Hepatocyte (in vitro differentiated cells): ENCODE measurements around the gene UTS2R. TPM values are rescaled to one million over a fixed set of nuclear protein-coding genes. Genes with fewer than 3 reads are reported as not detected.

Experiments used
- DNase-seq: peaks from one replicate; pipeline ENCODE4 v3.0.0-alpha.2; 2016; ENCODE audit warnings: low spot score
- H2AFZ ChIP-seq: fragments of 200-600 bp; sonication (generic); 2 replicates; pipeline ENCODE4 v1.6.0; 2016; ENCODE audit warnings: antibody characterized with exemption, mild to moderate bottlenecking
- H3K27ac ChIP-seq: fragments of 200-600 bp; sonication (generic); 2 replicates; pipeline ENCODE4 v1.5.1; 2016; ENCODE audit warnings: mild to moderate bottlenecking
- H3K27me3 ChIP-seq: fragments of 200-600 bp; sonication (generic); 2 replicates; pipeline ENCODE4 v1.6.1; 2016
- H3K36me3 ChIP-seq: fragments of 200-600 bp; sonication (generic); replicated peaks from 2 replicates; pipeline ENCODE4 v1.5.1; 2016; ENCODE audit warnings: low read depth; ENCODE audit not compliant: insufficient read depth
- H3K4me1 ChIP-seq: fragments of 200-600 bp; sonication (generic); 2 replicates; pipeline ENCODE4 v1.5.1; 2016; ENCODE audit warnings: mild to moderate bottlenecking, moderate library complexity; ENCODE audit not compliant: insufficient read depth
- H3K4me2 ChIP-seq: fragments of 200-600 bp; sonication (generic); 2 replicates; pipeline ENCODE4 v1.6.0; 2016
- H3K4me3 ChIP-seq: fragments of 200-600 bp; sonication (generic); 2 replicates; pipeline ENCODE4 v1.5.1; 2016; ENCODE audit warnings: mild to moderate bottlenecking
- H3K79me2 ChIP-seq: fragments of 200-600 bp; sonication (generic); 2 replicates; pipeline ENCODE4 v1.6.0; 2017; ENCODE audit warnings: mild to moderate bottlenecking
- H3K9me2 ChIP-seq: fragments of 200-600 bp; sonication (generic); replicated peaks from 2 replicates; pipeline ENCODE4 v1.6.0; 2017; ENCODE audit warnings: mild to moderate bottlenecking; ENCODE audit not compliant: insufficient read depth
- H3K9me3 ChIP-seq: fragments of 200-600 bp; sonication (generic); 2 replicates; pipeline ENCODE4 v1.5.1; 2016; ENCODE audit warnings: low read depth, mild to moderate bottlenecking
- H4K20me1 ChIP-seq: fragments of 200-600 bp; sonication (generic); 2 replicates; pipeline ENCODE4 v1.6.0; 2016; ENCODE audit warnings: mild to moderate bottlenecking; ENCODE audit not compliant: insufficient read depth, poor library complexity, severe bottlenecking
- EZH2 ChIP-seq: fragments of 200-600 bp; sonication (generic); IDR thresholded peaks from 2 replicates; pipeline ENCODE4 v1.6.1; 2016; ENCODE audit warnings: antibody characterized with exemption, mild to moderate bottlenecking, borderline replicate concordance
- EZH2phosphoT487 ChIP-seq: fragments of 200-600 bp; sonication (generic); IDR thresholded peaks from one replicate; pipeline ENCODE4 v1.6.1; 2018; ENCODE audit warnings: antibody characterized with exemption, mild to moderate bottlenecking, low read depth, moderate library complexity; ENCODE audit not compliant: unreplicated experiment, severe bottlenecking
- WGBS: methylation state at CpG from one replicate; pipeline ENCODE4 v1.1.6; 2016; ENCODE audit warnings: low lambda C conversion rate; ENCODE audit errors: missing lambda C conversion rate; 5-methylcytosine and 5-hydroxymethylcytosine counted together
- polyA plus RNA-seq: library from polyadenylated mRNA; unstranded; fragments of >200 nt; fragmentation: Nextera tagmentation; extraction: Ambion mirVana; gene quantifications from 2 replicates; pipeline ENCODE4 v1.2.1, GENCODE V29; 2016
- total RNA-seq: library from RNA; depleted of rRNA; stranded (reverse); fragments of >200 nt; gene quantifications from 2 replicates; pipeline ENCODE4 v1.2.3, GENCODE V29; 2014
- TF ChIP-seq, protein P1 (sequence below): fragments of 200-600 bp; sonication (generic); IDR thresholded peaks from 2 replicates; pipeline ENCODE4 v1.5.1; 2016; ENCODE audit warnings: antibody characterized with exemption, mild to moderate bottlenecking; ENCODE audit not compliant: poor library complexity

The UTS2R gene
- total and polyA plus RNA-seq, 2 experiments from 2014 or later, result 0.10 TPM; not detected in 1

DNA sequence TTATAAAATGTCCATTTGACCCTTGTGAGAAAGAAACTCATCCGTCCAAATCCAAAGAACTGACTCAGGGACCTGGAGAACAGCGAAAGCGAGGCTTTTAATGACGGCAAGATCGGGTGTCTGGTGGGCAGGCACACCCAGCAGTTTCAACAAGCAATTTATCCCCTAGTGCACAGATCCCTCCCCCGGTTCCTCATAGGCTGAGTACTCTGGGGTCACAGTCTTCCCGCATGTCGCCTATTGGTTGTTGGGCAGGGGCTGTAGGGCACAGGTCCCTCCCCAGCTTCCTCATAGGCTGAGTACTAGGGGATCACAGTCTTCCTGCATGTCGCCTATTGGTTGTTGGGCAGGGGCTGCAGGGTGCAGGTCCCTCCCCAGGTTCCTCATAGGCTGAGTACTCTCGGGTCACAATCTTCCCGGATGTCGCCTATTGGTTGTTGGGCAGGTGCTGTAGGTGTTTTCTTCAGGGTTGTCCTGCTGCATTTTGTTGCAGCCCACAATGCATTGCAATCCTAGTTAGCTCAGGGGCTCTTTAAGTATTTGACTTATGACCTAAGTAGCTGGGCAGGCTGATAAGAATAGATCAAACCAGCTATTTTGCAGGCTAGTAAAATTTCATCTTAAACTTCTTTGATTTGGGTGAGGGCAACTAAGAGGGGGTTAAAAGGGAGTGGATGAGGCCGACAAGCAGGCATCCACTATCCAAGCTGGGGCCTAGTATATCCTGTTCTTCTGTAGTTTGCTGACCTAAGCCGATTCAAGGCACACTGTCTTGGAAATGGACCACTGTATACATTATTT is 3.6 kb upstream of the UTS2R start:
- no peak for DNase-seq
- H3K9me2 ChIP-seq, result no peaks in the 10 kb centered on the region
- H4K20me1 ChIP-seq, result no peaks in the 10 kb centered on the region
- H3K27me3 ChIP-seq, result peaks cover 30% of the 10 kb centered on the region
- no peak overlapping the region for H3K27ac ChIP-seq
- peaks cover 9% of the 10 kb centered on the region for H3K4me1 ChIP-seq
- H3K4me3 ChIP-seq, result no peak overlapping the region
- no peaks in the 10 kb centered on the region for H3K36me3 ChIP-seq
- 86% methylated on average over 14 of the region's 14 CpGs for WGBS
- no peaks in the 10 kb centered on the region for H3K9me3 ChIP-seq
- H2AFZ ChIP-seq, result no peak overlapping the region
- no peaks in the 10 kb centered on the region for H3K79me2 ChIP-seq
- TF ChIP-seq EZH2phosphoT487 (no peak), EZH2 (no peak)
- TF ChIP-seq, protein P1, sequence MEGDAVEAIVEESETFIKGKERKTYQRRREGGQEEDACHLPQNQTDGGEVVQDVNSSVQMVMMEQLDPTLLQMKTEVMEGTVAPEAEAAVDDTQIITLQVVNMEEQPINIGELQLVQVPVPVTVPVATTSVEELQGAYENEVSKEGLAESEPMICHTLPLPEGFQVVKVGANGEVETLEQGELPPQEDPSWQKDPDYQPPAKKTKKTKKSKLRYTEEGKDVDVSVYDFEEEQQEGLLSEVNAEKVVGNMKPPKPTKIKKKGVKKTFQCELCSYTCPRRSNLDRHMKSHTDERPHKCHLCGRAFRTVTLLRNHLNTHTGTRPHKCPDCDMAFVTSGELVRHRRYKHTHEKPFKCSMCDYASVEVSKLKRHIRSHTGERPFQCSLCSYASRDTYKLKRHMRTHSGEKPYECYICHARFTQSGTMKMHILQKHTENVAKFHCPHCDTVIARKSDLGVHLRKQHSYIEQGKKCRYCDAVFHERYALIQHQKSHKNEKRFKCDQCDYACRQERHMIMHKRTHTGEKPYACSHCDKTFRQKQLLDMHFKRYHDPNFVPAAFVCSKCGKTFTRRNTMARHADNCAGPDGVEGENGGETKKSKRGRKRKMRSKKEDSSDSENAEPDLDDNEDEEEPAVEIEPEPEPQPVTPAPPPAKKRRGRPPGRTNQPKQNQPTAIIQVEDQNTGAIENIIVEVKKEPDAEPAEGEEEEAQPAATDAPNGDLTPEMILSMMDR, result no peak
- no peak overlapping the region for H3K4me2 ChIP-seq

DNA sequence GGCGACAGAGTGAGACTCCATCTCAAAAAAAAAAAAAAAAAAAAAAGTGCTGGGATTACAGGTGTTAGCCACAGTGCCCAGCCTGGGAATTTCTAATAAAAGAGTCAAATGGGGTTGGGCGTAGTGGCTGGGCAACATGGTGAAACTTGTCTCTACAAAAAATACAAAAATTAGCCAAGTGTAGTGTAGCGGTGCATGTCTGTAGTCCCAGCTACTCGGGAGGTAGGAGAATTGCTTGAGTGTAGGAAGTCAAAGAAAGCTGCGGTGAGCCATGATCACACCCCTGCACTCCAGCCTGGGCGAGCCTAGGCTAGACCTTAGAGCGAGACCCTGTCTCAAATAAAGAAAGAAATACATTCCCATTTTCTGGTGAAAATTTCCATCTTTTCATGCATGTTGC is 2.4 kb upstream of the UTS2R start:
- TF ChIP-seq EZH2phosphoT487 (no peak), EZH2 (no peak)
- TF ChIP-seq, protein P1, result no peak
- Histone ChIP-seq H3K4me2 (no peak overlapping the region), H3K27me3 (peaks cover 37% of the 10 kb centered on the region), H2AFZ (no peak overlapping the region), H3K79me2 (no peaks in the 10 kb centered on the region), H3K36me3 (no peaks in the 10 kb centered on the region), H3K4me1 (peaks cover 9% of the 10 kb centered on the region), H3K9me3 (no peaks in the 10 kb centered on the region), H3K9me2 (no peaks in the 10 kb centered on the region), H3K27ac (no peak overlapping the region), H3K4me3 (no peak overlapping the region), H4K20me1 (no peaks in the 10 kb centered on the region)
- 96% methylated on average over 7 of the region's 7 CpGs for WGBS
- no peak for DNase-seq

DNA sequence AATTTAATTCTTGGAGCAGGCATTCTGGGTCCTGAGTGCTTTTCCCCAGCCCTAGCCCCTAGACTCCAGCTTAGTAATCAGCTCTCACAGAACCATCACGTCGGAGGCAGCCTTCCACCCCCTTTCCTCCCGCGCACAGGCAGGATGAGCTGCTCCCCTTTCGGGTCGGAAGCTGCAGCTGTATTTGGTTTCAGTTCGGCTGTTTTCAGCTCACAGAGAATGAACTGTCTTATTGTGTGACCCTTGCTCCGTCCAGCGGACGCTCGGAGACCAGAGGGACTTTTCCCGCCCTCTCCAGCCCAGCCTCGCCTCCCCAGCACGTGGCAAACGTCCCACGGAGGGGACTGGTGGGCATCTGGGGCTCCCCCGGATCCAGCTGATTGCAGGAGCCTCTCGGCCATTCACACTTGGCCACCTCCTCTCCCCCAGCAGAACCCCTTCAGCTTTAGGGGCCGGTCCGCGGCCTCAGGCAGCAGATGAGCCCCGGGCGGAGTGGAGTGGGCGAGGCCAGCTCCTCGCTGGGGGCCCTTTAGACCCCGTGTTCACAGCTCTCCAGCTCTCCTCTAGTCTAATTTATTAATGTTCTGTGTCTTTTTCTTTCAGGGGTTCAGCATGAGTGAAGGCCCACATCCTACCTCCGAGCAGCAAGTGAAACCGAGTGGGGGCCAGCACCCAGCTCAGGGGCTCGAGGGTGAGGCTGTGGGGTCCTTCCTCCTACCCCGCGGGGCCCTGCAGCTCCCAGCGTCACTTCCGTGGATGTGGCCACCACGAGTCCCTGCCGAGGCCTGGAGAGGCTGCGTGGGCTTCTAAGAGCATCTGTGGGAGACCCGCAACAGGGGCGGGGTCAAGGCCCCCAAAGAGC is 863 bp upstream of the UTS2R start:
- Histone ChIP-seq H3K9me2 (no peaks in the 10 kb centered on the region), H3K36me3 (no peaks in the 10 kb centered on the region), H3K79me2 (no peaks in the 10 kb centered on the region), H3K27ac (no peak overlapping the region), H3K27me3 (peaks cover 37% of the 10 kb centered on the region), H3K4me2 (peak overlapping the region; percentile 75), H3K4me1 (peaks cover 9% of the 10 kb centered on the region), H3K4me3 (no peak overlapping the region), H4K20me1 (no peaks in the 10 kb centered on the region), H3K9me3 (no peaks in the 10 kb centered on the region), H2AFZ (no peak overlapping the region)
- WGBS, result 68% methylated on average over 38 of the region's 38 CpGs
- TF ChIP-seq EZH2 (no peak), EZH2phosphoT487 (no peak)
- TF ChIP-seq, protein P1, result no peak
- DNase-seq, result no peak
